ENCODE data around the gene AGFG2. TPM values are rescaled to one million over a fixed set of nuclear protein-coding genes. Genes with fewer than 3 reads are reported as not detected.
"Not testable (repeated sequence)": the region's sequence is repeated elsewhere in the genome, so short reads cannot be mapped to it uniquely, and the experiment has no call there.

Gene AGFG2
- 19.5 TPM for total RNA-seq

GRCh38 chr7:100538654-100539435 lies at the start of gene AGFG2:
Gene AGFG2 (plus strand): TSS chr7:100539203. CDS start chr7:100539347, 144 bp downstream.
- ATAC-seq: peak; percentile 100

GRCh38 chr7:100489824-100490223 lies 49.2 kb upstream of the AGFG2 start:
- ATAC-seq: no peak

GRCh38 chr7:100490483-100491191 lies 48.4 kb upstream of the AGFG2 start:
- no peak for ATAC-seq

GRCh38 chr7:100491192-100491578 lies 47.8 kb upstream of the AGFG2 start:
- ATAC-seq: no peak

- no peak for ATAC-seq
Measured at GRCh38 chr7:100492738-100493475, 46.1 kb upstream of the AGFG2 start.

- ATAC-seq: peak; percentile 59
Measured at GRCh38 chr7:100493476-100494264, 45.3 kb upstream of the AGFG2 start.

- no peak for ATAC-seq
Measured at GRCh38 chr7:100496509-100496908, 42.5 kb upstream of the AGFG2 start.

- not testable (repeated sequence) for ATAC-seq
Measured at GRCh38 chr7:100500743-100501142, 38.3 kb upstream of the AGFG2 start.

- ATAC-seq: not testable (repeated sequence)
Measured at GRCh38 chr7:100504031-100504430, 35.0 kb upstream of the AGFG2 start.

GRCh38 chr7:100504887-100505611 lies 34.0 kb upstream of the AGFG2 start:
- no peak for ATAC-seq

- ATAC-seq: no peak
Measured at GRCh38 chr7:100506356-100506923, 32.6 kb upstream of the AGFG2 start.

GRCh38 chr7:100509231-100509630 lies 29.8 kb upstream of the AGFG2 start:
- peak; percentile 94 for ATAC-seq

- ATAC-seq: no peak
Measured at GRCh38 chr7:100510437-100511239, 28.4 kb upstream of the AGFG2 start.

GRCh38 chr7:100513212-100513810 lies 25.7 kb upstream of the AGFG2 start:
- no peak for ATAC-seq

- ATAC-seq: no peak
Measured at GRCh38 chr7:100515072-100515532, 23.9 kb upstream of the AGFG2 start.

GRCh38 chr7:100516135-100516812 lies 22.7 kb upstream of the AGFG2 start:
- peak; percentile 83 for ATAC-seq

- ATAC-seq: no peak
Measured at GRCh38 chr7:100517305-100517704, 21.7 kb upstream of the AGFG2 start.

GRCh38 chr7:100519580-100519979 lies 19.4 kb upstream of the AGFG2 start:
- ATAC-seq: no peak

GRCh38 chr7:100520138-100520537 lies 18.9 kb upstream of the AGFG2 start:
- ATAC-seq: no peak
